ENCODE results near the gene SLC25A53. TPM values are rescaled to one million over a fixed set of nuclear protein-coding genes. Genes with fewer than 3 reads are reported as not detected.

The SLC25A53 gene
- total and polyA plus RNA-seq, 2 donors (not counting 1 experiment from before 2014, with no cell fraction given), result 10.3 to 20.7 TPM

DNA sequence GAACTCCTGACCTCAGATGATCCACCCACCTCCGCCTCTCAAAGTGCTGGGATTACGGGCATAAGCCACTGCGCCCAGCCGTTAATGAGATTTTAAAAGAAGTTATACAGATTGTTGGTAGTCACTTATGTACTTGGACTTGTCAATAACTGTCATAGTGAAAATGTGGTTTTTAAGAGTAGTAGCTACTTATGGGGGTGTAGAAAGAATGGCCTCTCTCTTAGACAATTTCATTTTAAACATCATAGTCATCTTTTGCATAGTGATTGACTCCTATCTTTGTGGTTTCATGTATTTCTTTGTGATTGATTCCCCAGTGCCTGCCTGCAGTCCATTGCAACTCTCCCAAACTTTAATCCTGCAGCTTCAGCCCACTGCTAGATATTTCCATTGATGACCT lies 26.9 kb upstream of the SLC25A53 start:
- H3K79me2 ChIP-seq (ENCODE audit: control insufficient read depth, insufficient read depth, low read length), result peaks cover 4% of the 10 kb centered on the region
- H3K4me3 Mint-ChIP-seq, result no peak overlapping the region
- peaks cover 0 to 8% of the 10 kb centered on the region in 2 experiments for H3K36me3 ChIP-seq (replicated peaks in 1 of 2; ENCODE audit: control extremely low read depth in 1 of 2, control insufficient read depth in 1 of 2, extremely low read depth in 1 of 2, insufficient read depth in 2 of 2, low read length in 1 of 2)
- peaks cover 2% of the 10 kb centered on the region for H3K4me1 Mint-ChIP-seq
- no peak for TF ChIP-seq CTCF (IDR thresholded peaks at IDR 0.05)
- TF ChIP-seq EZH2 (IDR thresholded peaks at IDR 0.05; ENCODE audit: borderline replicate concordance, insufficient read depth, low read depth, low read length, poor library complexity, severe bottlenecking), result no peak
- H3K27me3 Mint-ChIP-seq, result no peaks in the 10 kb centered on the region
- no peak overlapping the region for H3K4me2 ChIP-seq (replicated peaks; ENCODE audit: low read depth, low read length, poor library complexity, severe bottlenecking)
- H4K20me1 ChIP-seq (ENCODE audit: control insufficient read depth, insufficient read depth, low read length, poor library complexity, severe bottlenecking), result no peaks in the 10 kb centered on the region
- no peaks in the 10 kb centered on the region for H3K27me3 ChIP-seq (replicated peaks in 1 of 4; ENCODE audit: control extremely low read depth in 1 of 4, control insufficient read depth in 3 of 4, insufficient read depth in 4 of 4, low read length in 3 of 4)
- POLR2A ChIA-PET, result no interaction called here
- CTCF ChIA-PET, result no interaction called here
- no peak overlapping the region for H2AFZ ChIP-seq (ENCODE audit: insufficient read depth, low read depth, low read length, poor library complexity, severe bottlenecking)
- no peak for DNase-seq
- ATAC-seq (ENCODE audit: low read depth), result no peak
- H3K9me3 ChIP-seq (ENCODE audit: control extremely low read depth in 1 of 3, control insufficient read depth in 2 of 3, insufficient read depth in 1 of 3, low read length in 2 of 3), result no peaks in the 10 kb centered on the region
- H3K4me1 ChIP-seq (ENCODE audit: control insufficient read depth in 2 of 2, insufficient read depth in 2 of 2, low read length in 2 of 2), result no peaks in the 10 kb centered on the region
- no peak overlapping the region for H3K27ac Mint-ChIP-seq
- WGBS (ENCODE audit: insufficient coverage), result no CpG with 5 or more reads among the region's 4 CpGs
- H3K4me3 ChIP-seq (ENCODE audit: control extremely low read depth in 1 of 5, extremely low read depth in 1 of 5, insufficient read depth in 1 of 5, low read depth in 2 of 5, low read length in 4 of 5), result no peak overlapping the region
- H3K9me3 Mint-ChIP-seq (ENCODE audit: insufficient read depth), result no peaks in the 10 kb centered on the region
- H3K27ac ChIP-seq (ENCODE audit: low read length in 2 of 2), result no peak overlapping the region
- no peak overlapping the region for H3K9ac ChIP-seq (ENCODE audit: low read length)
- intact Hi-C loops (cut with micrococcal nuclease), result no loop called here

DNA sequence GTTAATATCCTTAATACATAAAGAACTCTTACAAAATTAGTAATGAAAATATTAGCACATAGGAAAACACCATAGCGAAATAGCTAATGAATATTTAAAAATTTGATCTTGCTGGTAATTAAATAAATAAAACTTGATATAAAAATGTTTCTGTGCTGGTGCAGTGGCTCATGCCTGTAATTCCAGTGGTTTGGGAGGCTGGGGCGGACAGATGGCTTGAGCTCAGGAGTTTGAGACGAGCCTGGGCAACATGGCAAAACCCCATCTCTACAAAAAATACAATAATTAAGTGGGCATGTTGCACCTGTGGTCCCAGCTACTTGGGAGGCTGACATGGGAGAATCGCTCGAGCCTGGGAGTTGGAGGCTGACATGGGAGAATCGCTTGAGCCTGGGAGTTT lies 17.0 kb upstream of the SLC25A53 start:
- TF ChIP-seq CTCF (IDR thresholded peaks at IDR 0.05) (no peak), EZH2 (IDR thresholded peaks at IDR 0.05; ENCODE audit: borderline replicate concordance, insufficient read depth, low read depth, low read length, poor library complexity, severe bottlenecking) (no peak)
- H3K36me3 ChIP-seq (replicated peaks in 1 of 2; ENCODE audit: control extremely low read depth in 1 of 2, control insufficient read depth in 1 of 2, extremely low read depth in 1 of 2, insufficient read depth in 2 of 2, low read length in 1 of 2), result peaks cover 0 to 9% of the 10 kb centered on the region in 2 experiments
- CTCF ChIA-PET, result no interaction called here
- H3K27ac ChIP-seq (ENCODE audit: low read length in 2 of 2), result no peak overlapping the region
- H2AFZ ChIP-seq (ENCODE audit: insufficient read depth, low read depth, low read length, poor library complexity, severe bottlenecking), result no peak overlapping the region
- no peak overlapping the region for H3K4me2 ChIP-seq (replicated peaks; ENCODE audit: low read depth, low read length, poor library complexity, severe bottlenecking)
- H3K79me2 ChIP-seq (ENCODE audit: control insufficient read depth, insufficient read depth, low read length), result peaks cover 10% of the 10 kb centered on the region
- POLR2A ChIA-PET, result no interaction called here
- H3K9ac ChIP-seq (ENCODE audit: low read length), result no peak overlapping the region
- H3K4me3 ChIP-seq (ENCODE audit: control extremely low read depth in 1 of 5, extremely low read depth in 1 of 5, insufficient read depth in 1 of 5, low read depth in 2 of 5, low read length in 4 of 5), result no peak overlapping the region
- no peaks in the 10 kb centered on the region for H3K27me3 Mint-ChIP-seq
- no peaks in the 10 kb centered on the region for H3K9me3 Mint-ChIP-seq (ENCODE audit: insufficient read depth)
- 94% methylated on average over 3 of the region's 6 CpGs for WGBS (ENCODE audit: insufficient coverage)
- peaks cover 17% of the 10 kb centered on the region for H3K4me1 Mint-ChIP-seq
- H3K4me3 Mint-ChIP-seq, result no peak overlapping the region
- H3K4me1 ChIP-seq (ENCODE audit: control insufficient read depth in 2 of 2, insufficient read depth in 2 of 2, low read length in 2 of 2), result no peaks in the 10 kb centered on the region
- DNase-seq (no peak), ATAC-seq (ENCODE audit: low read depth) (no peak)
- H3K27me3 ChIP-seq (replicated peaks in 1 of 4; ENCODE audit: control extremely low read depth in 1 of 4, control insufficient read depth in 3 of 4, insufficient read depth in 4 of 4, low read length in 3 of 4), result no peaks in the 10 kb centered on the region
- intact Hi-C loops (cut with micrococcal nuclease), result no loop called here
- no peaks in the 10 kb centered on the region for H4K20me1 ChIP-seq (ENCODE audit: control insufficient read depth, insufficient read depth, low read length, poor library complexity, severe bottlenecking)
- no peaks in the 10 kb centered on the region for H3K9me3 ChIP-seq (ENCODE audit: control extremely low read depth in 1 of 3, control insufficient read depth in 2 of 3, insufficient read depth in 1 of 3, low read length in 2 of 3)
- no peak overlapping the region for H3K27ac Mint-ChIP-seq
